GM06990 (cell line): ENCODE data around the gene ETFDH.
"Not testable (repeated sequence)": the region's sequence is repeated elsewhere in the genome, so short reads cannot be mapped to it uniquely, and the experiment has no call there.

Experiments
- DNase-seq: peaks from one replicate; pipeline ENCODE4 v3.0.0-alpha.2; 2011; ENCODE audit not compliant: insufficient read length; ENCODE audit errors: extremely low read depth
- H3K27me3 ChIP-seq: replicated peaks from 2 replicates; pipeline ENCODE4 v1.6.0; 2011; ENCODE audit warnings: low read length; ENCODE audit not compliant: control insufficient read depth, insufficient read depth
- H3K36me3 ChIP-seq: 2 replicates; pipeline ENCODE4 v1.5.1; 2011; ENCODE audit warnings: low read length; ENCODE audit not compliant: control insufficient read depth, insufficient read depth
- H3K4me3 ChIP-seq: replicated peaks from 2 replicates; pipeline ENCODE4 v1.5.1; 2011; ENCODE audit warnings: low read depth, mild to moderate bottlenecking, control low read depth, low read length
- CTCF ChIP-seq: IDR thresholded peaks from 2 replicates; pipeline ENCODE4 v1.5.1; 2011; ENCODE audit warnings: low read length, control low read depth, mild to moderate bottlenecking, inconsistent platforms; ENCODE audit not compliant: insufficient read depth, poor library complexity, severe bottlenecking

Gene ETFDH

GRCh38 chr4:158754385-158755180, 82.5 kb downstream of the ETFDH start:
- H3K36me3 ChIP-seq: no peaks in the 10 kb centered on the region
- H3K27me3 ChIP-seq: no peaks in the 10 kb centered on the region
- H3K4me3 ChIP-seq: no peak overlapping the region
- no peak for TF ChIP-seq CTCF
- no peak for DNase-seq

GRCh38 chr4:158755819-158756218, 83.7 kb downstream of the ETFDH start:
- H3K27me3 ChIP-seq, H3K36me3 ChIP-seq, DNase-seq, H3K4me3 ChIP-seq: not testable (repeated sequence)

- no peaks in the 10 kb centered on the region; the same call in 1 of the 2 replicates for H3K27me3 ChIP-seq
- no peak for DNase-seq
- H3K36me3 ChIP-seq: no peaks in the 10 kb centered on the region
- no peak overlapping the region for H3K4me3 ChIP-seq
- TF ChIP-seq CTCF: no peak
These were observed 84.5 kb downstream of the ETFDH start for GRCh38 chr4:158756588-158756987.

- Histone ChIP-seq H3K36me3 (no peaks in the 10 kb centered on the region), H3K27me3 (no peaks in the 10 kb centered on the region; the same call in 1 of the 2 replicates), H3K4me3 (no peak overlapping the region)
- TF ChIP-seq CTCF: no peak
- no peak for DNase-seq
These were observed 86.0 kb downstream of the ETFDH start for GRCh38 chr4:158758142-158758541.

- no peaks in the 10 kb centered on the region; the same call in 1 of the 2 replicates for H3K27me3 ChIP-seq
- H3K4me3 ChIP-seq: no peak overlapping the region
- H3K36me3 ChIP-seq: no peaks in the 10 kb centered on the region
- no peak for DNase-seq
- no peak for TF ChIP-seq CTCF
These were observed 86.6 kb downstream of the ETFDH start for GRCh38 chr4:158758703-158759102.
